ENCODE results near the gene HEATR1.

DNA sequence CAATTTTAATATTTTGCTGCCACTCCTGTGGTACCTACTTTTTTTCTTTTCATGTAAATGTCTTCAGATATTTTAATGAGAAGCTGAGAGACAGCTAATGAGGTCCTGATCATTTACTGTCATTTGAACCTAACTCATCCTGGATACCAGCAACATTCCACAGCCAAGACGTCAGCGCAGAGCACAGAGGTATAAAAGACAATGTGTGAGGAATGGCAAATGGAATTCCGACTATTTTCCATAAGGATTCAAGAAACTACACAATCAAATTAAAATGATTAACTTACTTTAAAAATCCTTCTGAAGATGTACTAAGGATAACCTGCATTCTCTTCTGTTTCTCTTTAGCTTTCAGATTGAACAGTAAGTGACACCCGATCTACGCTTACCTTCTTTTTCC, 38.8 kb downstream of the HEATR1 start:
- TF ChIP-seq, protein P1, sequence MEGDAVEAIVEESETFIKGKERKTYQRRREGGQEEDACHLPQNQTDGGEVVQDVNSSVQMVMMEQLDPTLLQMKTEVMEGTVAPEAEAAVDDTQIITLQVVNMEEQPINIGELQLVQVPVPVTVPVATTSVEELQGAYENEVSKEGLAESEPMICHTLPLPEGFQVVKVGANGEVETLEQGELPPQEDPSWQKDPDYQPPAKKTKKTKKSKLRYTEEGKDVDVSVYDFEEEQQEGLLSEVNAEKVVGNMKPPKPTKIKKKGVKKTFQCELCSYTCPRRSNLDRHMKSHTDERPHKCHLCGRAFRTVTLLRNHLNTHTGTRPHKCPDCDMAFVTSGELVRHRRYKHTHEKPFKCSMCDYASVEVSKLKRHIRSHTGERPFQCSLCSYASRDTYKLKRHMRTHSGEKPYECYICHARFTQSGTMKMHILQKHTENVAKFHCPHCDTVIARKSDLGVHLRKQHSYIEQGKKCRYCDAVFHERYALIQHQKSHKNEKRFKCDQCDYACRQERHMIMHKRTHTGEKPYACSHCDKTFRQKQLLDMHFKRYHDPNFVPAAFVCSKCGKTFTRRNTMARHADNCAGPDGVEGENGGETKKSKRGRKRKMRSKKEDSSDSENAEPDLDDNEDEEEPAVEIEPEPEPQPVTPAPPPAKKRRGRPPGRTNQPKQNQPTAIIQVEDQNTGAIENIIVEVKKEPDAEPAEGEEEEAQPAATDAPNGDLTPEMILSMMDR (IDR thresholded peaks at IDR 0.05) = no peak
- no peak for TF ChIP-seq POLR2A (IDR thresholded peaks at IDR 0.05)

Measured in adrenal gland (tissue), 5 donors.